NCI-H460 (cell line): ENCODE results near the gene RBM22. TPM values are rescaled to one million over a fixed set of nuclear protein-coding genes. Genes with fewer than 3 reads are reported as not detected.
A peak's percentile ranks its signal among the peaks of the same experiment; 100 is the strongest.
"Not testable (repeated sequence)": the region's sequence is repeated elsewhere in the genome, so short reads cannot be mapped to it uniquely, and the experiment has no call there.

Experiments used
- DNase-seq: peaks from one replicate; pipeline ENCODE4 v3.0.0-alpha.2; 2016; ENCODE audit warnings: low read depth; ENCODE audit errors: extremely low read depth
- polyA plus RNA-seq: library from polyadenylated mRNA; depleted of rRNA; stranded (reverse); fragments of >200 nt; gene quantifications from 2 replicates; pipeline ENCODE4 v1.2.3, GENCODE V29; 2014; cell fraction: nucleus; rRNA removed
- total RNA-seq: library from RNA; depleted of rRNA; stranded (reverse); fragments of >200 nt; shearing (Covaris generic); gene quantifications from 2 replicates; pipeline ENCODE4 v1.2.3, GENCODE V29; 2014; rRNA removed

RBM22 gene
- 47.1 and 53.6 TPM in 2 replicates for total RNA-seq
- polyA plus RNA-seq = 39.5 and 44.4 TPM in 2 replicates

DNA sequence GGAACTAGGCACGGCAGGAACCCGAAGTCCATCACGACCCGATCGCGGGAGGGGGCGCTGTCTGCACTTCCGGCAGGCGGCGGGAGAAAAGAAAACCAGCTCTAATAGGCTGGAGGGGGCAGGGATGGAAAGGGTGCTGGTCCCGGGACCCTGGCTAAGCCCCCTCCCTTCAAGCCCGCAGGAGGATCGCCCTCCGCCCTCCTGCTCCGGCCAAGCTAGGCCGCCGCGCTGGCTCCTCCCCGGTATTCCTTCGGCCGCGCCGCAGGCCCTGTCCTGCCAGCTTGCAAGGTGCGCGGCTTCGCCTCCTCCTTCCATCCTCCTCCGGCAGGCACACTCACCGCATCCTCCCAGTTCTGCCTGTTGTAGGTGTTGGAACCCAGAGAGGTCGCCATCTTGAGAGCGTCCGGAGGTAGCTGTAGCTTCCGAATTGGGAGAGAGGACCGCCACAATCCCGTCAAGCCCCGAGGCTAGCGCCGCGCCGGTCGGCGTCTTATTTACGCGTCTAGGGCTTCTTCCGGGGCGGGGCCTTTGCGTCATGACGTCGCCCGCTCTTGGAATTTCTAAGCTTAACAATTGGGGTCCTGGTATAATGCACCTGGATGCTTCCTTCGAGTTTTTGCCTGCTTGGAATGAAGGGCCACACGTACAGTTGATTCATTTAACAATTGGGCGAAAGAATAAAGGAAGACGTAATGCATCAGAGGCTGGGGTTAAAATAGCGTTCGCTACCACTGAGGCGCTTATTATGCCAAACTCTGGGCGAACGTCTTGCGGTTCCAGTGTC is at the start of gene RBM22:
Gene RBM22, minus strand, starts transcription at position 469 of the 784 bp plus-strand sequence. Its CDS starts 77 bp downstream, at position 392.
- peak; percentile 85 for DNase-seq

DNA sequence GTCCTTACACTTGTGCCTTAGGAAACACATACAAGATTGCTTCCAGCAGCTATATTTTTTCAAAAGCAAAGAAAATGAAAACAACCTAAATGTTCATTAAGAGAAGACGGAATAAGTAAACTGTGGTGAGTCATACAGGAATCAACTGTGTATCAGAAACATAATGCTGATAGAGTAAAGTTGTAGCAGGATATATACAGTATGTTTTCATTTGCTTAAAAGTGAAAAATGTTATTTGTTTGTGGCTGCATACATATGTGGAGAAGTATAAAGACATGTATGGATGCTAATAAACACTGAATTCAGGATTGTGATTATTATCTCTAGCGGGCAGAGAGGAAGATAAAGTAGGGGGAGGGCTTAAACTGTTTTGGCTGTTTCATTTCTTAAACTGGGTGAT is 49.6 kb upstream of the RBM22 start:
- no peak for DNase-seq

GRCh38 chr5:150743142-150743488 is 42.3 kb upstream of the RBM22 start:
- not testable (repeated sequence) for DNase-seq

- DNase-seq = not testable (repeated sequence)
These were observed 41.7 kb upstream of the RBM22 start for GRCh38 chr5:150742455-150743141.

DNA sequence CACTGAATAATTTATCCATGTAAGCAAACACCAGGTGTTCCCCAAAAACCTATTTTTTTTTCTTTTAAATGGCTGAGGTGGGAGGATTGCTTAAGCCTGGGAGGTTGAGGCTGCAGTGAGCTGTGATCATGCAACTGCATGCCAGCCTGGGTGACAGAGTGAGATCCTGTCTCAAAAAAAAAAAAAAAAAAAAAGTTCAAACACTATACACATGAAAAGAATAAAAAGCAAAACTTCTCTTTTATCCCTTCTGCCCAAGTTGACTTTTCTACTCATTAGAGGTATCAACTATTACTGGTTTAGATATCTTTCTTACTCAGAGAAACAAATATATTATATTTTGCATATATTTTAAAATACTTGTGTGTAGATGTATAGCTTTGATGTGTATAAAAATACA is 40.1 kb upstream of the RBM22 start:
- no peak for DNase-seq

DNA sequence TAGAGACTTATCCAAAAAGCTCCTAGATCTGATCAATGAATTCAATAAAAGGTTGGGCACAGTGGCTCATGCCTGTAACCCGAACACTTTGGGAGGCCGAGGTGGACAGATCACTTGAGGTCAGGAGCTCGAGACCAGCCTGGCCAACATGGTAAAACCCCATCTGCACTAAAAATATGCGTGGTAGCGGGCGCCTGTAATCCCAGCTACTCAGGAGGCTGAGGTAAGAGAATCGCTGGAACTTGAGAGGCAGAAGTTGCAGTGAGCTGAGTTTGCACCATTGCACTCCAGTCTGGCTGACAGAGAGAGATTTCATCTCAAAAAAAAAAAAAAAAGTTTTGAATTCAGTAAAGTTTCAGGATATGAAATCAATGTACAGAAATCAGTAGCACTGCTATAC is 38.0 kb upstream of the RBM22 start:
- no peak for DNase-seq

GRCh38 chr5:150734579-150735384 is 33.9 kb upstream of the RBM22 start:
- no peak for DNase-seq

- no peak for DNase-seq
These were observed 30.9 kb upstream of the RBM22 start for GRCh38 chr5:150731669-150732242.

DNA sequence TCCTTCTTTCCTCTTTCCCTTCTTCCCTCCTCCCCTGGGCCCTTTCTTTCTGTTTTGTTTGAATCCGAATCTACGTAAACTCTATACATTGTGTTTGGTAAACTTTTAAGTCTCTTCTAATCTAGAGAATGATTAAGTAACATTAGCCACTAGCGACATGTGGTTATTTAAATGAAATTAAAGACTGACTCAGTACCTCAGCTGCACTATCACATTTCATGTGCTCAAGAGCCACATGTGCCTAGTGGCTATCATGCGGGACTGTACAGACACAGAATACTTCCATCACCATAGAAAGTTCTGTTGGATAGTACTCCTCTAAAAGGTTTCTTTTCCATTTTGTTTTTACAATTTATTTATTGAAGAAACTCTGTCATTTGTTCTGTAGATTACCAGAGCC is 29.0 kb upstream of the RBM22 start:
- DNase-seq = no peak

DNA sequence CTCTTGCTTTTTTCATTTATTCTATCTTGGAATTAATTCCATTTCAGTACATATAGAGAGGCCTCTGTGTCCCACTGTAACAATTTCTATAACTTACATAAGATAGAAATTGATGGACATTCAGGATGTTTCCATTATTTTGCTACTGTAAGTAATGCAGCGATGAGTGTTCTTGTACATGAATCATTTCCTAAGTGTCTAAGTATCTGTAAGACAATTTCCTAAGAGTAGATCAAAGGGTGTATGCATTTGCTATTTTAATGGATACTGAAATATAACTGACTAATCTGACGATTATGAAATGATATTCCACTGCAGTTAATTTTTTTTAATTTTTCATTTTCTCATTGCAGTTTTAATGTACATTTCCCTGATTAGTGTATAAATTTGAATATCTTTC is 23.0 kb upstream of the RBM22 start:
- no peak for DNase-seq

DNA sequence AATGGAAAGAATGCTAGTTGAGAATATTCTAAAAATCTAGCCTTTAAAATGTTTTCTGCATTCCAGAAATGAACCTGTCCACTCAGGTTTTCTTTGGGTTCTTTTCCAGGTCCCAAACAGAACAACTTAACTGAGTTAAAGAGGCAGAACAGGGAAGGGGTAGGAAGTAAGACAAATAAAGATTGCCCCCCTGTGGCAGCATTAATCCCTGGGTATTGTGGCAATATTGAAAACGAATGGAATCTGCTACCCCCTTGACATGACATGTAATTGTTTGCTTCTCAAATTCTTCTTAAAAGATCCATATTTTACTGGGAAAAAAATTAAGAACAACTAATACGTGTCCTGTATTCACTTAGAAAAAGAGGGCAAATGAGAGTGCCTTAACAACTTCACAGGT is 9.3 kb upstream of the RBM22 start:
- peak; percentile 17 for DNase-seq

- no peak for DNase-seq
These were observed 6.0 kb upstream of the RBM22 start for GRCh38 chr5:150706776-150707390.

DNA sequence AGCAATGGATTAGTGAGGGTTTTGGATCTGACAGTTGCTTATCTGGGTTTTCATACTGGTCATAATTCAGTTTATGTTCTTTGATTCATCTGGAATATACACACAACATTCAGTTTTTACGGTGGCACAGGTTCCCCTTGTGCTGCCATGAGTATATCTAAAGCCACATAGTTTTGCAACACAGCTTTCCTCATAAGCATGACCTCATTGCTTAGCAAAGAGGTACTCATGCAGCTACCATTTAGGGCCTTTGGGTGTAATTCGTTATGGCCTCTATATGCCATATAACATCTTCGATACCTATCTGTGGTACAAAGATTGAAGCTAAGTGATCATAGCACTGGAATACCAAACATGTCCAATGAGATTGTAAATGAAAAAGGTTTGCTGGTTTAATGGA is 2.9 kb upstream of the RBM22 start:
- no peak for DNase-seq

GRCh38 chr5:150700246-150700593 is 642 bp downstream of the RBM22 start:
- DNase-seq = no peak

- no peak for DNase-seq
These were observed 6.2 kb downstream of the RBM22 start for GRCh38 chr5:150694612-150695011.

DNA sequence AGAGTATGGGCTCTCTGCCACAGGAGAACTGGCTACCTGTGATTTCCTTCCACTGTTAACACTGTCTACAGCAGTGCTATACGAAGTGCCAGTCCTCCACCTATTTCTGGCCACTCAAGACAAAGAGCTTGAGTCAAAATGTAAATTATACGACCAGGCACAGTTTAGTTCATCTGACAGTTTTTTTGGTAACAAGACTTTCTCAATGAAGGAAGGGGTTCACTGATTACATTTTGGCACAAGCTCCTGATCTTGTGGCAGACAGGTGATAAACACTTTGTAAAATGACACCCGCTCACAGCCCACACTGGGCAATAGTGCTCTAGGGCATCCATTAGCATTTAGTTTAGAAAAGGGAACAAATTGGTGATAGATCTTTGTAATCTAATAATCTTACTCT is 8.6 kb downstream of the RBM22 start:
- DNase-seq = no peak

- no peak for DNase-seq
These were observed 10.1 kb downstream of the RBM22 start for GRCh38 chr5:150690760-150691159.

DNA sequence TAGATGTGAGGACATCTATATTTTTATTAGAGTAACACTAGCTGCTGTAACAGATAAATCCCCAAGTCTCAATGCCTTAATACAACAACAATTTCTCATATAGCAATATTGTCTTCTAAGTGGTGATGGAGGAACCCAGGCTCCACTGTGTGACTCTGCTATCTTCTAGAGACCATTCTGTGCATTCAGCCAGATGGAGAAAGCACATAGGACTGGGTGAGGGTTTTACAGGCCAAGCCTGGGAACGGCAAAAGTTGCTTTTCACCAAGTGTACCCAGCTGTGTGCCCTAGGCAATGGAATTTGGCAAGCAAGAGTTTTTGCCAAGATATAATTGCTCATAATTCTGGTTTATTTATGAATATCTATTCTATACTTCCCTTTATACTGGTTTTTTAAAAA is 11.7 kb downstream of the RBM22 start:
- no peak for DNase-seq

DNA sequence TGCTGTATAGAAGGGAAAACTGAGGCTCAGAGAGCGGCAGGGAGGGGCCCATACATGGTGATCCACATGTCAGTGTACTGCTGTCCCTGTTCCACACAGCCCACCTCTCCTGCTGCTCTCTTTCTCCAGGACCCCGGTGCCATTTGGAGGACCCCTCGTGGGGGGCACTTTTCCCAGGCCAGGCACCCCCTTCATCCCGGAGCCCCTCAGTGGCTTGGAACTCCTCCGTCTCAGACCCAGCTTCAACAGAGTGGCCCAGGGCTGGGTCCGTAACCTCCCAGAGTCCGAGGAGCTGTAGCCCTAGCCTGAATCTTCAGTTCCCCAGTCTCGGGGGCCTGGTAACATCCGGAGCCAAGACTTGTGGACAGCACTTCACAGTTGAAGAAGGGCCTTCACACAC is 24.3 kb downstream of the RBM22 start:
- DNase-seq = no peak

DNA sequence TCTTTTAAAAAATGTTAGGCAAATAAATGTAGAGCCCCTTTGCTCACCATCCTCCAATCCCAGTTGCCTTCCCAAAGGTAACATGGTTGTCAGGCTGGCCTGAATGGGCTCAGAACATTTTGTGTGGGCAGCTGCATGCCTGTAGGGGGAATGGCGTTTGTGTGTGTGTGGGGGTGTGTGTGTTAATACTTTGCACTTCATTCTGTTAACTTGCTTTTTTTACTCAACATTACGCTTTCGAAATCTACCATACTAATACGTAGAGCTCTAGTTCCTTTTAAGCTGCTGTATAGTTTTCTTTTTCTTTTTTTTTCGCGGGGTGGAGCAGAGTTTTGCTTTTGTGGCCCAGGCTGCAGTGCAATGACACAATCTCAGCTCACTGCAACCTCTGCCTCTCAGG is 25.8 kb downstream of the RBM22 start:
- DNase-seq = no peak

GRCh38 chr5:150674341-150674821 is 26.5 kb downstream of the RBM22 start:
- no peak for DNase-seq
